WTC11 (cell line): ENCODE data around the gene CLTCL1. TPM values are rescaled to one million over a fixed set of nuclear protein-coding genes. Genes with fewer than 3 reads are reported as not detected.
"Not testable (repeated sequence)": the region's sequence is repeated elsewhere in the genome, so short reads cannot be mapped to it uniquely, and the experiment has no call there.

Experiments used
- ATAC-seq: fragments of 200-7000 bp; cut with Tn5 transposase; 2 replicates; pipeline ENCODE4 v1.10.0; 2021; ENCODE audit warnings: mild to moderate bottlenecking, moderate library complexity
- CTCF ChIA-PET: fragments of 300-600 bp; sonication (Branson Sonifier 250); formaldehyde crosslinking; loops from one replicate; lab custom pipeline; 2021; ENCODE audit warnings: antibody characterized with exemption; lab: Charles Lee
- POLR2A ChIA-PET: fragments of 350-600 bp; sonication (Branson Sonifier 250); formaldehyde crosslinking; loops from one replicate; lab custom pipeline; 2021; ENCODE audit warnings: antibody characterized with exemption; lab: Charles Lee
- DNase-seq: peaks from one replicate; pipeline ENCODE4 v3.0.0; 2021; ENCODE audit warnings: low spot score
- H3K27ac Mint-ChIP-seq: 2 replicates; pipeline ENCODE4 v1.8.0; 2021; ENCODE audit warnings: mixed read lengths
- H3K27me3 Mint-ChIP-seq: 2 replicates; pipeline ENCODE4 v1.8.0; 2021; ENCODE audit warnings: low read depth, mild to moderate bottlenecking, moderate library complexity, mixed read lengths
- H3K36me3 Mint-ChIP-seq: 2 replicates; pipeline ENCODE4 v1.8.0; 2021; ENCODE audit warnings: mixed read lengths
- H3K4me1 Mint-ChIP-seq: 2 replicates; pipeline ENCODE4 v1.8.0; 2022; ENCODE audit warnings: mixed read lengths
- H3K4me3 Mint-ChIP-seq: 2 replicates; pipeline ENCODE4 v1.8.0; 2021; ENCODE audit warnings: mild to moderate bottlenecking, moderate library complexity, mixed read lengths
- H3K9me3 Mint-ChIP-seq: 2 replicates; pipeline ENCODE4 v1.8.0; 2021; ENCODE audit warnings: mixed read lengths
- AR ChIP-seq: fragments of 250-450 bp; sonication (Bioruptor Pico); IDR thresholded peaks from 2 replicates; pipeline ENCODE4 v1.9.0; 2021; ENCODE audit warnings: mild to moderate bottlenecking
- E2F1 ChIP-seq: sonication (generic); formaldehyde crosslinking; IDR thresholded peaks from 2 replicates; pipeline ENCODE4 v1.8.0; 2022; ENCODE audit warnings: mild to moderate bottlenecking, missing genetic modification reagents
- ELF4 ChIP-seq: sonication (generic); formaldehyde crosslinking; IDR thresholded peaks from 2 replicates; pipeline ENCODE4 v1.8.1; 2022; ENCODE audit warnings: low read depth, mild to moderate bottlenecking, moderate library complexity, missing genetic modification reagents
- IRF2 ChIP-seq: sonication (generic); formaldehyde crosslinking; IDR thresholded peaks from 2 replicates; pipeline ENCODE4 v1.8.0; 2022; ENCODE audit warnings: low read depth, missing genetic modification reagents, borderline replicate concordance
- KAT7 ChIP-seq: sonication (generic); formaldehyde crosslinking; IDR thresholded peaks from 2 replicates; pipeline ENCODE4 v1.8.1; 2023; ENCODE audit warnings: missing genetic modification reagents, mild to moderate bottlenecking, borderline replicate concordance
- MYBL2 ChIP-seq: sonication (generic); formaldehyde crosslinking; IDR thresholded peaks from 2 replicates; pipeline ENCODE4 v1.8.1; 2023; ENCODE audit warnings: mild to moderate bottlenecking, moderate library complexity, missing genetic modification reagents
- NFATC4 ChIP-seq: fragments of 250-450 bp; sonication (Bioruptor Pico); IDR thresholded peaks from 2 replicates; pipeline ENCODE4 v1.9.0; 2021; ENCODE audit warnings: mild to moderate bottlenecking
- NR2C2 ChIP-seq: sonication (generic); formaldehyde crosslinking; IDR thresholded peaks from 2 replicates; pipeline ENCODE4 v1.8.0; 2022; ENCODE audit warnings: mild to moderate bottlenecking, missing genetic modification reagents
- RELA ChIP-seq: sonication (generic); formaldehyde crosslinking; IDR thresholded peaks from 2 replicates; pipeline ENCODE4 v1.8.1; 2022; ENCODE audit warnings: missing genetic modification reagents, mild to moderate bottlenecking, borderline replicate concordance
- TCF7 ChIP-seq: sonication (generic); formaldehyde crosslinking; IDR thresholded peaks from 2 replicates; pipeline ENCODE4 v1.8.0; 2022; ENCODE audit warnings: mild to moderate bottlenecking, low read depth, missing genetic modification reagents, moderate library complexity
- TEAD4 ChIP-seq: sonication (generic); formaldehyde crosslinking; IDR thresholded peaks from 2 replicates; pipeline ENCODE4 v1.8.0; 2022; ENCODE audit warnings: mild to moderate bottlenecking, missing genetic modification reagents
- ZNF219 ChIP-seq: sonication (generic); formaldehyde crosslinking; IDR thresholded peaks from 2 replicates; pipeline ENCODE4 v1.8.0; 2023; ENCODE audit warnings: missing genetic modification reagents, mild to moderate bottlenecking, borderline replicate concordance
- ZNF423 ChIP-seq: fragments of 250-450 bp; sonication (Bioruptor Pico); IDR thresholded peaks from 2 replicates; pipeline ENCODE4 v2.1.2; 2022; ENCODE audit warnings: mild to moderate bottlenecking, moderate library complexity
- ZNF512 ChIP-seq: sonication (generic); formaldehyde crosslinking; IDR thresholded peaks from 2 replicates; pipeline ENCODE4 v1.8.1; 2022; ENCODE audit warnings: missing genetic modification reagents, borderline replicate concordance
- ZSCAN18 ChIP-seq: fragments of 250-450 bp; sonication (Bioruptor Pico); IDR thresholded peaks from 2 replicates; pipeline ENCODE4 v2.1.2; 2022; ENCODE audit warnings: mild to moderate bottlenecking, moderate library complexity
- total RNA-seq: library from RNA; stranded (reverse); gene quantifications from 3 replicates; pipeline ENCODE4 v1.2.3, GENCODE V29; 2021
- TF ChIP-seq, protein P1 (sequence below): sonication (generic); formaldehyde crosslinking; IDR thresholded peaks from 2 replicates; pipeline ENCODE4 v1.8.1; 2023; ENCODE audit warnings: mild to moderate bottlenecking, missing genetic modification reagents
- TF ChIP-seq, protein P2 (sequence below): sonication (generic); formaldehyde crosslinking; IDR thresholded peaks from 2 replicates; pipeline ENCODE4 v1.8.0; 2022; ENCODE audit warnings: mild to moderate bottlenecking, missing genetic modification reagents
- TF ChIP-seq, protein P3 (sequence below): sonication (generic); formaldehyde crosslinking; IDR thresholded peaks from 2 replicates; pipeline ENCODE4 v1.8.0; 2022; ENCODE audit warnings: mild to moderate bottlenecking, missing genetic modification reagents
- TF ChIP-seq, protein P4 (sequence below): sonication (generic); formaldehyde crosslinking; IDR thresholded peaks from 2 replicates; pipeline ENCODE4 v1.8.0; 2023; ENCODE audit warnings: missing genetic modification reagents
- TF ChIP-seq, protein P5 (sequence below): fragments of 250-450 bp; sonication (Bioruptor Pico); IDR thresholded peaks from 2 replicates; pipeline ENCODE4 v1.9.0; 2021; ENCODE audit warnings: mild to moderate bottlenecking

Gene CLTCL1
- total RNA-seq, 1 experiment from 2014 or later = 15.5 TPM

DNA sequence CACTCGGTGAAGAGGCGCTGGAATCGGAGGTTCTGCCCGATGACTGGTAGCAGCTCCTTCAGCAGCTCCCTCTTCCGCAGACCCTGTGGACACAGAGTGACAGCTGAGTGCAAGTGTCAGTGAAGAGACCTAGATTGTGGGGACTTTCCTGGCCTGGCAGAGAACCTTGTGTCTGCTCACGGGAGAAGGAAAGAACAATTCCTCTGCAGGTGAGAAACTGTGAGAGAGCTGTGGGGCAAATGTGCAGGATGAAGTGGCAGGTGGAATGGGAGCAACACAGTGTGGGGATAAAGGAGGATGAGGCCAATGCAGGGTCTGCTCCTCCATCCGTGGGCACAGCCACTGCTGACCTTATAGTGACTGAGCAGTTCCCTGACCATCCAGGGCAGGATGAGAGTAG is 40.0 kb upstream of the CLTCL1 start (continued):
- TF ChIP-seq TCF7 (CRISPR knock-in tag) = no peak
- no peak for TF ChIP-seq IRF2 (CRISPR knock-in tag)
- no peak for TF ChIP-seq TEAD4
- TF ChIP-seq, protein P1, sequence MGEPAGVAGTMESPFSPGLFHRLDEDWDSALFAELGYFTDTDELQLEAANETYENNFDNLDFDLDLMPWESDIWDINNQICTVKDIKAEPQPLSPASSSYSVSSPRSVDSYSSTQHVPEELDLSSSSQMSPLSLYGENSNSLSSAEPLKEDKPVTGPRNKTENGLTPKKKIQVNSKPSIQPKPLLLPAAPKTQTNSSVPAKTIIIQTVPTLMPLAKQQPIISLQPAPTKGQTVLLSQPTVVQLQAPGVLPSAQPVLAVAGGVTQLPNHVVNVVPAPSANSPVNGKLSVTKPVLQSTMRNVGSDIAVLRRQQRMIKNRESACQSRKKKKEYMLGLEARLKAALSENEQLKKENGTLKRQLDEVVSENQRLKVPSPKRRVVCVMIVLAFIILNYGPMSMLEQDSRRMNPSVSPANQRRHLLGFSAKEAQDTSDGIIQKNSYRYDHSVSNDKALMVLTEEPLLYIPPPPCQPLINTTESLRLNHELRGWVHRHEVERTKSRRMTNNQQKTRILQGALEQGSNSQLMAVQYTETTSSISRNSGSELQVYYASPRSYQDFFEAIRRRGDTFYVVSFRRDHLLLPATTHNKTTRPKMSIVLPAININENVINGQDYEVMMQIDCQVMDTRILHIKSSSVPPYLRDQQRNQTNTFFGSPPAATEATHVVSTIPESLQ (CRISPR knock-in tag) = no peak
- TF ChIP-seq NR2C2 (CRISPR knock-in tag) = no peak
- TF ChIP-seq, all 79 proteins: peak for 0

GRCh38 chr22:19330865-19331418 is 39.4 kb upstream of the CLTCL1 start:
- Mint-ChIP-seq H3K4me3 (no peak overlapping the region), H3K27ac (no peak overlapping the region), H3K27me3 (no peaks in the 10 kb centered on the region; the same call in 1 of the 2 replicates), H3K9me3 (peaks cover 28% of the 10 kb centered on the region), H3K36me3 (peaks cover 68% of the 10 kb centered on the region), H3K4me1 (no peaks in the 10 kb centered on the region)
- ChIA-PET POLR2A (no interaction called here), CTCF (no interaction called here)
- ATAC-seq (no peak), DNase-seq (no peak)
- TF ChIP-seq AR (CRISPR knock-in tag) = no peak
- TF ChIP-seq NFATC4 (CRISPR knock-in tag) = no peak
- TF ChIP-seq ZSCAN18 (CRISPR knock-in tag) = no peak
- TF ChIP-seq TCF7 (CRISPR knock-in tag) = no peak
- no peak for TF ChIP-seq KAT7
- TF ChIP-seq ZNF219 = no peak
- TF ChIP-seq, protein P2, sequence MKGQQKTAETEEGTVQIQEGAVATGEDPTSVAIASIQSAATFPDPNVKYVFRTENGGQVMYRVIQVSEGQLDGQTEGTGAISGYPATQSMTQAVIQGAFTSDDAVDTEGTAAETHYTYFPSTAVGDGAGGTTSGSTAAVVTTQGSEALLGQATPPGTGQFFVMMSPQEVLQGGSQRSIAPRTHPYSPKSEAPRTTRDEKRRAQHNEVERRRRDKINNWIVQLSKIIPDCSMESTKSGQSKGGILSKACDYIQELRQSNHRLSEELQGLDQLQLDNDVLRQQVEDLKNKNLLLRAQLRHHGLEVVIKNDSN (CRISPR knock-in tag) = no peak
- no peak for TF ChIP-seq ZNF423 (CRISPR knock-in tag)
- TF ChIP-seq, protein P3, sequence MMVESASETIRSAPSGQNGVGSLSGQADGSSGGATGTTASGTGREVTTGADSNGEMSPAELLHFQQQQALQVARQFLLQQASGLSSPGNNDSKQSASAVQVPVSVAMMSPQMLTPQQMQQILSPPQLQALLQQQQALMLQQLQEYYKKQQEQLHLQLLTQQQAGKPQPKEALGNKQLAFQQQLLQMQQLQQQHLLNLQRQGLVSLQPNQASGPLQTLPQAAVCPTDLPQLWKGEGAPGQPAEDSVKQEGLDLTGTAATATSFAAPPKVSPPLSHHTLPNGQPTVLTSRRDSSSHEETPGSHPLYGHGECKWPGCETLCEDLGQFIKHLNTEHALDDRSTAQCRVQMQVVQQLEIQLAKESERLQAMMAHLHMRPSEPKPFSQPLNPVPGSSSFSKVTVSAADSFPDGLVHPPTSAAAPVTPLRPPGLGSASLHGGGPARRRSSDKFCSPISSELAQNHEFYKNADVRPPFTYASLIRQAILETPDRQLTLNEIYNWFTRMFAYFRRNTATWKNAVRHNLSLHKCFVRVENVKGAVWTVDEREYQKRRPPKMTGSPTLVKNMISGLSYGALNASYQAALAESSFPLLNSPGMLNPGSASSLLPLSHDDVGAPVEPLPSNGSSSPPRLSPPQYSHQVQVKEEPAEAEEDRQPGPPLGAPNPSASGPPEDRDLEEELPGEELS (CRISPR knock-in tag) = no peak
- TF ChIP-seq ELF4 (CRISPR knock-in tag) = no peak
- no peak for TF ChIP-seq RELA
- TF ChIP-seq, protein P4, sequence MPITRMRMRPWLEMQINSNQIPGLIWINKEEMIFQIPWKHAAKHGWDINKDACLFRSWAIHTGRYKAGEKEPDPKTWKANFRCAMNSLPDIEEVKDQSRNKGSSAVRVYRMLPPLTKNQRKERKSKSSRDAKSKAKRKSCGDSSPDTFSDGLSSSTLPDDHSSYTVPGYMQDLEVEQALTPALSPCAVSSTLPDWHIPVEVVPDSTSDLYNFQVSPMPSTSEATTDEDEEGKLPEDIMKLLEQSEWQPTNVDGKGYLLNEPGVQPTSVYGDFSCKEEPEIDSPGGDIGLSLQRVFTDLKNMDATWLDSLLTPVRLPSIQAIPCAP = no peak
- TF ChIP-seq E2F1 (CRISPR knock-in tag) = no peak
- no peak for TF ChIP-seq MYBL2 (CRISPR knock-in tag)
- no peak for TF ChIP-seq ZNF512 (CRISPR knock-in tag)
- TF ChIP-seq, protein P5, sequence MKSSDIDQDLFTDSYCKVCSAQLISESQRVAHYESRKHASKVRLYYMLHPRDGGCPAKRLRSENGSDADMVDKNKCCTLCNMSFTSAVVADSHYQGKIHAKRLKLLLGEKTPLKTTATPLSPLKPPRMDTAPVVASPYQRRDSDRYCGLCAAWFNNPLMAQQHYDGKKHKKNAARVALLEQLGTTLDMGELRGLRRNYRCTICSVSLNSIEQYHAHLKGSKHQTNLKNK (CRISPR knock-in tag) = no peak

DNA sequence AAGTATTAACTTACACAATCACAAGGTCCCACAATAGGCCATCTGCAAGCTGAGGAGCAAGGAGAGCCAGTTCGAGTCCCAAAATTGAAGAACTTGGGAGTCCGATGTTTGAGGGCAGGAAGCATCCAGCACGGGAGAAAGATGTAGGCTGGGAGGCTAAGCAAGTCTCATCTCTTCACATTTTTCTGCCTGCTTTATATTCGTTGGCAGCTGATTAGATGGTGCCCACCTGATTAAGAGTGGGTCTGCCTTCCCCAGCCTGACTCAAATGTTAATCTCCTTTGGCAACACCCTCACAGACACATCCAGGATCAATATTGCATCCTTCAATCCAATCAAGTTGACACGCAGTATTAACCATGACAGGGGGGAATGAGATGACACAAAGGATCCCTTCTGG is 38.7 kb upstream of the CLTCL1 start:
- H3K4me1 Mint-ChIP-seq, H3K27me3 Mint-ChIP-seq, ATAC-seq, H3K27ac Mint-ChIP-seq, CTCF ChIA-PET, POLR2A ChIA-PET, H3K4me3 Mint-ChIP-seq, DNase-seq: not testable (repeated sequence)
- Mint-ChIP-seq H3K9me3 (peaks cover 33% of the 10 kb centered on the region), H3K36me3 (peaks cover 61% of the 10 kb centered on the region)
